ENCODE results near the gene SLC22A25. TPM values are rescaled to one million over a fixed set of nuclear protein-coding genes. Genes with fewer than 3 reads are reported as not detected.
"Not testable (repeated sequence)": the region's sequence is repeated elsewhere in the genome, so short reads cannot be mapped to it uniquely, and the experiment has no call there.

Gene SLC22A25
- total and polyA plus RNA-seq, 2 of the 13 experiments (the other 11 are each of a cell fraction or from before 2014, with no cell fraction given), result 0.18 to 0.42 TPM

DNA sequence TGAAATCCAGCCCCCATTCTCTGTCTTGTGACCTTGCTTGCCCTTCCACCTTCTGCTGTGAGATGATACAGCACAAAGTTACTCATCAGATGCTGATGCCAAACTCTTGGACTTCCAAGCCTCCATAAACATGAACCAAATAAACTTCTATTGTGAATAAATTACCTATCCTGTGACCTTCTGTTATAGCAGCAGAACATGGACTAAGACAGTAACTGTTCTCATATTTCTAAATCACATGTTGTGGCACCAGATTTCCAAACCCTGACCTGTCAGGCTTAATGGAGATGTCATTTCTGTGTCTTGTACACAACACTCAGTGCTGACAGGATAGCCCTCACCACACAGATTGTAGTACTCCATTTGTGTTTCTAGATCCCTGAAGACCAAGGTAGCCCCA is 6.0 kb downstream of the SLC22A25 start:
- TF ChIP-seq ZNF12 (CRISPR knock-in tag; IDR thresholded peaks at IDR 0.05) (peak; percentile 100), NR3C1 (CRISPR knock-in tag; IDR thresholded peaks at IDR 0.05) (no peak)
- no peak for ATAC-seq
- H3K4me1 ChIP-seq (ENCODE audit: insufficient read depth, low read length), result peaks cover 85% of the 10 kb centered on the region

DNA sequence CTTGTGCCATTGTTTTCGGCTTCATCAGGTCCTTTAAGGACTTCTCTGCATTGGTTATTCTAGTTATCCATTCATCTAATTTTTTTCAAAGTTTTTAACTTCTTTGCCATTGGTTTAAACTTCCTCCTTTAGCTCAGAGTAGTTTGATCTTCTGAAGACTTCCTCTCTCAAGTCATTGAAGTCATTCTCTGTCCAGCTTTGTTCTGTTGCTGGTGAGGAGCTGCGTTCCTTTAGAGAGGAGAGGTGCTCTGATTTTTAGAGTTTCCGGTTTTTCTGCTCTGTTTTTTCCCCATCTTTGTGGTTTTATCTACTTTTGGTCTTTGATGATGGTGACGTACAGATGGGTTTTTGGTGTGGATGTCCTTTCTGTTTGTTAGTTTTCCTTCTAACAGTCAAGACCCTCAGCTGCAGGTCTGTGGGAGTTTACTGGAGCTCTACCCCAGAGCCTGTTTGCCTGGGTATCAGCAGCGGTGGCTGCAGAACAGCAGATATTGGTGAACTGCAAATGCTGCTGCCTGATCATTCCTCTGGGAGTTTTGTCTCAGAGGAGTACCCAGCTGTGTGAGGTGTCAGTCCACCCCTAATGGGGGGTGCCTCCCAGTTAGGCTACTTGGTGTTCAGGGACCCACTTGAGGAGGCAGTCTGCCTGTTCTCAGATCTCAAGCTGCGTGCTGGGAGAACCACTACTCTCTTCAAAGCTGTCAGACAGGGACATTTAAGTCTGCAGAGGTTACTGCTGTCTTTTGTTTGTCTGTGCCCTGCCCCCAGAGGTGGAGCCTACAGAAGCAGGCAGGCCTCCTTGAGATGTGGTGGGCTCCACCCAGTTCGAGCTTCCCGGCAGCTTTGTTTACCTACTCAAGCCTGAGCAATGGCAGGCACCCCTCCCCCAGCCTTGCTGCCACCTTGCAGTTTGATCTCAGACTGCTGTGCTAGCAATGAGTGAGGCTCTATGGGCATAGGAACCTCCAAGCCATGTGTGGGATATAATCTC is 7.6 kb downstream of the SLC22A25 start:
- POLR2A ChIA-PET, result interaction anchor here (1.2 to 1.8 kb wide), 3 partner anchors 9 to 11 kb away, joined by 3 to 5 read pairs (median 4); no protein-coding TSS in a partner anchor
- DNase-seq (ENCODE audit: low spot score); H2AFZ ChIP-seq (ENCODE audit: low read length); H3K9ac ChIP-seq (ENCODE audit: insufficient read depth, low read depth, low read length); H3K4me3 ChIP-seq (replicated peaks in 1 of 3; ENCODE audit: insufficient read depth in 1 of 3, low read depth in 2 of 3, low read length in 3 of 3); H3K27me3 ChIP-seq (ENCODE audit: control insufficient read depth in 1 of 2, insufficient read depth in 2 of 2, low read length in 2 of 2); H3K79me2 ChIP-seq (ENCODE audit: insufficient read depth, low read length); H4K20me1 ChIP-seq (ENCODE audit: insufficient read depth, low read length); H3K36me3 ChIP-seq (replicated peaks in 1 of 2; ENCODE audit: control insufficient read depth in 1 of 2, insufficient read depth in 2 of 2, low read length in 2 of 2); BruUV-seq (replicated peaks); intact Hi-C loops (cut with micrococcal nuclease; ENCODE audit: unreplicated experiment); in situ Hi-C loops (cut with HindIII; ENCODE audit: extremely low pct_ligation_motif_present, low pct_unique_long_range_greater_than_20kb); FAIRE-seq; ATAC-seq; H3K4me2 ChIP-seq (ENCODE audit: low read depth, low read length); H3K27ac ChIP-seq (ENCODE audit: extremely low read length, insufficient read depth, low read length); CTCF ChIA-PET (ENCODE audit: low intra/inter-chr PET ratio, low total read pairs); TF ChIP-seq SOX13 (IDR thresholded peaks at IDR 0.05): not testable (repeated sequence)
- WGBS (ENCODE audit: low lambda C conversion rate), result 94% methylated on average over 5 of the region's 8 CpGs
- peaks cover 11% of the 10 kb centered on the region for H3K9me3 ChIP-seq (ENCODE audit: low read length)
- H3K4me1 ChIP-seq (ENCODE audit: insufficient read depth, low read length), result peaks cover 69% of the 10 kb centered on the region
- TF ChIP-seq, protein P1, sequence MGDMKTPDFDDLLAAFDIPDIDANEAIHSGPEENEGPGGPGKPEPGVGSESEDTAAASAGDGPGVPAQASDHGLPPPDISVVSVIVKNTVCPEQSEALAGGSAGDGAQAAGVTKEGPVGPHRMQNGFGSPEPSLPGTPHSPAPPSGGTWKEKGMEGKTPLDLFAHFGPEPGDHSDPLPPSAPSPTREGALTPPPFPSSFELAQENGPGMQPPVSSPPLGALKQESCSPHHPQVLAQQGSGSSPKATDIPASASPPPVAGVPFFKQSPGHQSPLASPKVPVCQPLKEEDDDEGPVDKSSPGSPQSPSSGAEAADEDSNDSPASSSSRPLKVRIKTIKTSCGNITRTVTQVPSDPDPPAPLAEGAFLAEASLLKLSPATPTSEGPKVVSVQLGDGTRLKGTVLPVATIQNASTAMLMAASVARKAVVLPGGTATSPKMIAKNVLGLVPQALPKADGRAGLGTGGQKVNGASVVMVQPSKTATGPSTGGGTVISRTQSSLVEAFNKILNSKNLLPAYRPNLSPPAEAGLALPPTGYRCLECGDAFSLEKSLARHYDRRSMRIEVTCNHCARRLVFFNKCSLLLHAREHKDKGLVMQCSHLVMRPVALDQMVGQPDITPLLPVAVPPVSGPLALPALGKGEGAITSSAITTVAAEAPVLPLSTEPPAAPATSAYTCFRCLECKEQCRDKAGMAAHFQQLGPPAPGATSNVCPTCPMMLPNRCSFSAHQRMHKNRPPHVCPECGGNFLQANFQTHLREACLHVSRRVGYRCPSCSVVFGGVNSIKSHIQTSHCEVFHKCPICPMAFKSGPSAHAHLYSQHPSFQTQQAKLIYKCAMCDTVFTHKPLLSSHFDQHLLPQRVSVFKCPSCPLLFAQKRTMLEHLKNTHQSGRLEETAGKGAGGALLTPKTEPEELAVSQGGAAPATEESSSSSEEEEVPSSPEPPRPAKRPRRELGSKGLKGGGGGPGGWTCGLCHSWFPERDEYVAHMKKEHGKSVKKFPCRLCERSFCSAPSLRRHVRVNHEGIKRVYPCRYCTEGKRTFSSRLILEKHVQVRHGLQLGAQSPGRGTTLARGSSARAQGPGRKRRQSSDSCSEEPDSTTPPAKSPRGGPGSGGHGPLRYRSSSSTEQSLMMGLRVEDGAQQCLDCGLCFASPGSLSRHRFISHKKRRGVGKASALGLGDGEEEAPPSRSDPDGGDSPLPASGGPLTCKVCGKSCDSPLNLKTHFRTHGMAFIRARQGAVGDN (CRISPR knock-in tag; IDR thresholded peaks at IDR 0.05), result peak; percentile 38; the same call in 1 of the 2 replicates
- TF ChIP-seq SOX13 (CRISPR knock-in tag; conservative IDR thresholded peaks at IDR 0.05 in 1 of 2, IDR thresholded peaks at IDR 0.05 in 1 of 2), result 0 out of 4 replicates have a peak, but pooled peaks of 1 of the 2 experiments have one; percentile 18
- peak; percentile 12; the same call in 1 of the 2 replicates for TF ChIP-seq FOXA3 (CRISPR knock-in tag; IDR thresholded peaks at IDR 0.05)
- TF ChIP-seq, protein P2, sequence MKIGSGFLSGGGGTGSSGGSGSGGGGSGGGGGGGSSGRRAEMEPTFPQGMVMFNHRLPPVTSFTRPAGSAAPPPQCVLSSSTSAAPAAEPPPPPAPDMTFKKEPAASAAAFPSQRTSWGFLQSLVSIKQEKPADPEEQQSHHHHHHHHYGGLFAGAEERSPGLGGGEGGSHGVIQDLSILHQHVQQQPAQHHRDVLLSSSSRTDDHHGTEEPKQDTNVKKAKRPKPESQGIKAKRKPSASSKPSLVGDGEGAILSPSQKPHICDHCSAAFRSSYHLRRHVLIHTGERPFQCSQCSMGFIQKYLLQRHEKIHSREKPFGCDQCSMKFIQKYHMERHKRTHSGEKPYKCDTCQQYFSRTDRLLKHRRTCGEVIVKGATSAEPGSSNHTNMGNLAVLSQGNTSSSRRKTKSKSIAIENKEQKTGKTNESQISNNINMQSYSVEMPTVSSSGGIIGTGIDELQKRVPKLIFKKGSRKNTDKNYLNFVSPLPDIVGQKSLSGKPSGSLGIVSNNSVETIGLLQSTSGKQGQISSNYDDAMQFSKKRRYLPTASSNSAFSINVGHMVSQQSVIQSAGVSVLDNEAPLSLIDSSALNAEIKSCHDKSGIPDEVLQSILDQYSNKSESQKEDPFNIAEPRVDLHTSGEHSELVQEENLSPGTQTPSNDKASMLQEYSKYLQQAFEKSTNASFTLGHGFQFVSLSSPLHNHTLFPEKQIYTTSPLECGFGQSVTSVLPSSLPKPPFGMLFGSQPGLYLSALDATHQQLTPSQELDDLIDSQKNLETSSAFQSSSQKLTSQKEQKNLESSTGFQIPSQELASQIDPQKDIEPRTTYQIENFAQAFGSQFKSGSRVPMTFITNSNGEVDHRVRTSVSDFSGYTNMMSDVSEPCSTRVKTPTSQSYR (CRISPR knock-in tag; IDR thresholded peaks at IDR 0.05; ENCODE audit: borderline replicate concordance), result peak; percentile 83; the same call in 1 of the 2 replicates
- peak; percentile 31; the same call in 1 of the 2 replicates for TF ChIP-seq GATAD2A (CRISPR knock-in tag; IDR thresholded peaks at IDR 0.05)

More for the DNA sequence above, 6.0 kb downstream of the SLC22A25 start:
- no peaks in the 10 kb centered on the region for H3K79me2 ChIP-seq (ENCODE audit: insufficient read depth, low read length)
- peak overlapping the region; percentile 6 for H3K27ac ChIP-seq (ENCODE audit: extremely low read length, insufficient read depth, low read length)
- POLR2A ChIA-PET, result no interaction called here
- intact Hi-C loops (cut with micrococcal nuclease; ENCODE audit: unreplicated experiment), result no loop called here
- CTCF ChIA-PET (ENCODE audit: low intra/inter-chr PET ratio, low total read pairs), result no interaction called here
- no peak for DNase-seq (ENCODE audit: low spot score)
- no peak overlapping the region for H3K4me2 ChIP-seq (ENCODE audit: low read depth, low read length)
- peaks cover 11% of the 10 kb centered on the region for H3K9me3 ChIP-seq (ENCODE audit: low read length)
- H4K20me1 ChIP-seq (ENCODE audit: insufficient read depth, low read length), result no peaks in the 10 kb centered on the region
- no peak for FAIRE-seq
- H3K4me3 ChIP-seq (replicated peaks in 1 of 3; ENCODE audit: insufficient read depth in 1 of 3, low read depth in 2 of 3, low read length in 3 of 3), result no peak overlapping the region
- no peaks in the 10 kb centered on the region for H3K36me3 ChIP-seq (replicated peaks in 1 of 2; ENCODE audit: control insufficient read depth in 1 of 2, insufficient read depth in 2 of 2, low read length in 2 of 2)
- H3K27me3 ChIP-seq (ENCODE audit: control insufficient read depth in 1 of 2, insufficient read depth in 2 of 2, low read length in 2 of 2), result no peaks in the 10 kb centered on the region
- no TSS peak for BruUV-seq (replicated peaks)
- no peak overlapping the region for H2AFZ ChIP-seq (ENCODE audit: low read length)
- in situ Hi-C loops (cut with HindIII; ENCODE audit: extremely low pct_ligation_motif_present, low pct_unique_long_range_greater_than_20kb), result no loop called here
- H3K9ac ChIP-seq (ENCODE audit: insufficient read depth, low read depth, low read length), result no peak overlapping the region

Measured in HepG2 (cell line).